SW 1271 (cell line): ENCODE measurements around the gene STK11.
A peak's percentile ranks its signal among the peaks of the same experiment; 100 is the strongest.

Experiments used
- DNase-seq, 2 experiments: peaks; one replicate each; lab custom pipeline; 2025; lab: John Stamatoyannopoulos, UW

Gene STK11, protein sequence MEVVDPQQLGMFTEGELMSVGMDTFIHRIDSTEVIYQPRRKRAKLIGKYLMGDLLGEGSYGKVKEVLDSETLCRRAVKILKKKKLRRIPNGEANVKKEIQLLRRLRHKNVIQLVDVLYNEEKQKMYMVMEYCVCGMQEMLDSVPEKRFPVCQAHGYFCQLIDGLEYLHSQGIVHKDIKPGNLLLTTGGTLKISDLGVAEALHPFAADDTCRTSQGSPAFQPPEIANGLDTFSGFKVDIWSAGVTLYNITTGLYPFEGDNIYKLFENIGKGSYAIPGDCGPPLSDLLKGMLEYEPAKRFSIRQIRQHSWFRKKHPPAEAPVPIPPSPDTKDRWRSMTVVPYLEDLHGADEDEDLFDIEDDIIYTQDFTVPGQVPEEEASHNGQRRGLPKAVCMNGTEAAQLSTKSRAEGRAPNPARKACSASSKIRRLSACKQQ

DNA sequence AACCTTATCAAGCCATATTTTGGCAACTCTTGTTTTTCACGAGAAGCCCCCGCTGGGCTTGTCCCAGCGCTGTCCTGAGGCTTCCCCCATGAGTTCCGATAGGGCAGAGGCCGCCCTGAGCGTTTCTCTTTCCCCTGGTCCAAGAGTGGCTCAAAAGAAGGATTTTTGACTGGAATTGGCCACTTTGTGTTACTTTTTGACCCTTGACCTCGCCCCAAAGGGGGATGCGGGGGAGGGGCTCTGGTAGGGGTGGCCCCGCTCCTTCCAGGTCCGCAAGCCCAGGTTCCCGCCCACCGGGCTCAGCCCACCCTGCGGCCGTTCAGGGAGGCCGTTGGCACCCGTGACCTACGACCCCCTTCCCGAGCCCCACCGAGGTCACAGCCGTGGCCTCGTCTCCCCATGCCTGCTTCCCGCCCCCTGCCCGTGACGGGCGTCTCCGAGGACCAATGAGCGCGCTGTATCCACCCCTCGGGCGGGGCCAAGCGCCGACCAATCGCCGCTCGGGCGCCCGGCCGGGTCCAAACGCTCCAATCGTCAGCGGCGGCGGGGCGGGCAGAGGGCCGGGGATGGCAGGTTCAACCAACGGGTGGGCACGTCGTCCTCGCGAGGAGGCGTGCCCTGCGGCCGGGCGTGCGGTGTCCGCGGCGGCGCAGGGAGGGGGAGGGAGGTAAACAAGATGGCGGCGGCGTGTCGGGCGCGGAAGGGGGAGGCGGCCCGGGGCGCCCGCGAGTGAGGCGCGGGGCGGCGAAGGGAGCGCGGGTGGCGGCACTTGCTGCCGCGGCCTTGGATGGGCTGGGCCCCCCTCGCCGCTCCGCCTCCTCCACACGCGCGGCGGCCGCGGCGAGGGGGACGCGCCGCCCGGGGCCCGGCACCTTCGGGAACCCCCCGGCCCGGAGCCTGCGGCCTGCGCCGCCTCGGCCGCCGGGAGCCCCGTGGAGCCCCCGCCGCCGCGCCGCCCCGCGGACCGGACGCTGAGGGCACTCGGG is at the start of gene STK11:
Gene STK11 (plus strand): TSS at position 665 of the 986 bp plus-strand sequence. CDS start 1,136 bp downstream, outside the sequence.
- peak; percentile 91 to 94 for DNase-seq

DNA sequence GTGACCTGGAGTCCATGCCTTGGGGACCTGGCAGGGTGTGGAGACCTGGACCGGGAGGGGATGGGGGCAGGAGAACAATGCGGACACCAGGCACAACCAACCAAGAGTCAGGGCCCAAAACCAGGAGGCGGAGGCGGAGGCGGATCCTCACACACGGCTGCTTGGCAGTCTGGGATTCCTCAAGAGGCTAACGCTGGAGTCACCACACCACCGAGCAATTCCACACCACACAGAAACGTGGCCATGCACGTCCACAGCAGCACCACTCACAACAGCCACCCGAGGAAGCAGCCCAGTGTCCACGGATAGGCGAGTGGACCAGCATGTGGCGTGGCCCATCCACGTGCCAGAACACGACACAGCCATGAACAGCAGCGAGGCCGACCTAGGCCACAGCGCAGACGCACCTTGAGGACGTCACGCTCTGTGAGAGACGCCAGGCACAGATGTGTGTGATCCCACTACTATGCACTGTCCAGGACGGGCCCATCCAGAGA is 49.2 kb upstream of the STK11 start:
- DNase-seq = no peak

DNA sequence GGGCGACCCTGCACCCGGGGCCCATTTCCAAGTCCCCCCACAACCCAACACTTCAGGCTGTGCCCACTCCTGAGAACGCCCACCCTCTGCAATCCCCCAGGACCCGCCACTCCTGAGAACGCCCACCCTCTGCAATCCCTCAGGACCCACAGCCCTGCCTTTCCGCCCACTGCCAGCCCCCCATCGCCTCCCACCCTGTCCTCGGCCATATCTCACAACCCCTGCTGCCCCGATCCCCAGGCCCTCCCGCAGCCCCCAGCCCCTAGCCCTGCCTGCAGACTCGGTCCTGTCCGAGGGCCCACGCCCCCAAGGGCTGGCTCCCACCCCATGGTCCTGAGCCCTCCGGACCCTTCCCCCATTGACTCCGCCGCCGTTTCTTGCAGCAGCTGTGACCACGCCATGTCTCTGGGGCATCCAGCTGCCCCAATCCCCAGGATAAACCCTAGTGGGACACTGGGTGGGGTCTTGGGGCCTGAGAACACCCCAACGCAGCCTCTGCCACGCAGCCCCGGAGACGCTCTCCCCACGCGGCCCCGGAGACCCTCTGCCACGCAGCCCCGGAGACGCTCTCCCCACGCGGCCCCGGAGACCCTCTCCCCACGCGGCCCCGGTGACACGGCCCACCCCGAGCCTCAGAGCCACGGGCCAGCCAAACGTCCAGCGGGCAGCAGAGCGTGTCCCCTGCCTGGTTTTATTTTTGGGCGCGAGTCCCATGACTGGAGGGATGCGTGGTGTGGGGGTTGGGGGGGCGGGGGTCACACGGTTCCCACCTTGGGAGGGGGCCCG is 48.6 kb upstream of the STK11 start:
- DNase-seq = no peak

DNA sequence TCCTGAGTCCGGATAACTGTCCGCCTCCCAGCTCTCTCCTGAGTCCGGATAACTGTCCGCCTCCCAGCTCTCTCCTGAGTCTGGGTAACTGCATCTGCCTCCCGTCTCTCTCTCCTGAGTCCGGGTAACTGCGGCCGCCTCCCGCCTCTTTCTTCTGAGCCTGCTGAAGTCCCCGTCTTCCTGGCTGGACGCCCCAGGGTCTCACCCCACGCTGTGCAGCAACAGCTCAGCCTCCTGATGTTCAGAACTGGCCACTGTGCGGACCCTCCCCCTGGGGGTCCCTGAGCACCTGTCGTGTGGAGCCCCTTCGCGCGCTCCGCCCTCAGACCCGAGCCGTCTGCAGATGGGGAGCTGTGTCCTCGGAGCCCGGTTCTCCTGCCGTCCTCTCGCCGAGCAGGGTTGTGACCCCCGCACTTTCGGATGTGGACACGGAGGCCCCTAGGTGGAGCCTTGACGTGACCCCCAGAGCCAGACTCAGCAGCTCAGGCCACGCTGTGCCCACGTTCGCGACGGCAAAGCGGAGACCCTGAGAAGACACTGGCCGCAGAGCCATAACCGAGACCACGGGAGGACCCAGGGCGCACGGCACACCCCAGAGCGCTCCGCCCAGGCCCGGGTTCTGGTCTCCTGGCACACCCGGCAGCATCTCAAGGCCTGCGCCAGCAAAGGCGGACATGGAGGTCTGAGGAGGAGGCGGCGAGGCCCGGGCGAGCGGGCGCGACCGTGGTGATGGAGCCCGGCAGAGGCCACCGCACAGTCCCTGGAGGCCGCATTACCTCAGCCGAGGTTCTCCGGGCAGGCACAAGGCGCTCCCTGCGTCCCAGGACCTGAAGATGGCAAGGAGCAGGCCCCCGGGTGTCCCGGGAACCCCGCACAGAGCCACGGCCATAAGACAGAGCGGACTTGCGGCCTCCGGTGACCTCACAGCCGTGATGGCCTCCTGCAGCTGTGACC is 47.4 kb upstream of the STK11 start:
- DNase-seq = no peak

DNA sequence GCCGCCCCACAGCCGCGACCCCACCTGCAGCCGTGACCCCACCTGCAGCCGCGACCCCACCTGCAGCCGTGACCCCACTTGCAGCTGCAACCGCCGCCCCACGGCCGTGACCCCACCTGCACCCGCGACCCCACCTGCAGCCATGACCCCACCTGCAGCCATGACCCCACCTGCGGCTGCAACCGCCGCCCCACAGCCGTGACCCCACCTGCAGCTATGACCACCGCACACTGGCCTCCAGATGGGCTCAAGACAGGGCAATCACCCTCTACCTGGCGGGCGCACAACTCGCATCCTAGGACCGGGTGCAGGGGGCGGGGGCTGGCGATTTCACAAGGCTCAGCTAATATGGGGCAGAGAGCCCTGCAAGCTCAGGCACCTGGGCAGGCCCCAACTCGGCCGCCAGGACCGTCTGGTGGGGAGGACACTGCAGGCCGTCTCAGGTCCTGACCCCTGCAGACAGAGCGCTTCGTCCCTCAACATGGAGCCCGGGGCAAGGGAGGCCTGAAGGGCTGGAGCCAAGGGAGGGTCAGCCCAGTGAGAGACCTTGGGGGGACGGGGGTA is 46.6 kb upstream of the STK11 start:
- DNase-seq = no peak

DNA sequence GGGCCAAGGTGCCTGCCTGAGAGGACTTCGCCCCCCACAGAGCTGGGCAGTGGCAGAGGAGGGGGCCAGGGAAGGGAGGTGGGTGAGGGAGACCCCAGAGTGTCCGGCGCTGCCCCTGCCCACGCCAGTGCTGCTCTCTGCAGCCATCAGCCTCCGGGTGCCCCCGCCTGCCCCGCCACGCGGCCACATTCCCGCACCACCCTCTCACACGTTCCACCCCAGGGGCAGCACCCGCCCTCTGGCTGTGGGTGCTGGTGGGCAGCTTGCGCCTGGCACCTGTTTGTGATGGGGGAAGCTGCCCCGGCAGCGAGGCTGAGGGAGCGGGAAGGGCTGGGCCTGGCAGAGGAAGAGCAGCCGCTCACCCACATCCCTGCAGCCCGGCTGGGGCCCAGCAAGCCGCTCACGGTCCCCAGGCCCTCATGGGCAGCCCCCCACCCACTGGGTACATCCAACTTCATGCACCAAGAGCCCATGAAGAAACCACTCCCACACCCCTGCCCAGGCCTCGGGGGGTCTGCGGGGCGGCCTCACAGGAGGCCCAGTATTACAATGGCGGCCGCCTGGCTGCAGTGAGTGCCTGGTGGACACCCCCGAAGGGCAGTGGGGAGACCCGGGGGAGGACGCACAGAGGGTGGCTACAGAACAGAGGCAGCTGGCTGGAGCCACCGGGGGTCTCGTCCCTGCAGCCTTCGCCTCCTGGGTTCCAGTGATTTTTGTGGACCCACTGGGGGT is 45.5 kb upstream of the STK11 start:
- no peak for DNase-seq

DNA sequence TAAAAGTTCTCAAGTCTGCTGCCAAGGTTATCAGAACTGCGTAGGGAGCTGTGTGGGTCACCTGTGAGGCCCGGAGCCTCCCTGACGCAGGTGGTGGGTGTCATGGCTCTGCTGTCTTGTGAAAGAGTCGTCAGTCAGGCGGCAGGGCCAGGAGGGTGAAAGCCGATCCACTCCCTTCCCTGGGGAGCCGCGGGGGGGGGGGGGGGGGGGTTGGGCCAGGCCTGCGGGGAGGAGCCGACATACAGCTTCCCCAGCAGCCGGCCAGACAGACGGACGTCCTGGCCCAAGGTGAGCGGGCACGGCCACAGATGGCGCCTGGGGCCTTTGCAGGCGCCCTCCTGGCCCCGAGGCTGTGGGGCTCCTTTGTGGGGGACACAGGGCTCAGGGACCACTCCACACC is 43.9 kb upstream of the STK11 start:
- no peak for DNase-seq

DNA sequence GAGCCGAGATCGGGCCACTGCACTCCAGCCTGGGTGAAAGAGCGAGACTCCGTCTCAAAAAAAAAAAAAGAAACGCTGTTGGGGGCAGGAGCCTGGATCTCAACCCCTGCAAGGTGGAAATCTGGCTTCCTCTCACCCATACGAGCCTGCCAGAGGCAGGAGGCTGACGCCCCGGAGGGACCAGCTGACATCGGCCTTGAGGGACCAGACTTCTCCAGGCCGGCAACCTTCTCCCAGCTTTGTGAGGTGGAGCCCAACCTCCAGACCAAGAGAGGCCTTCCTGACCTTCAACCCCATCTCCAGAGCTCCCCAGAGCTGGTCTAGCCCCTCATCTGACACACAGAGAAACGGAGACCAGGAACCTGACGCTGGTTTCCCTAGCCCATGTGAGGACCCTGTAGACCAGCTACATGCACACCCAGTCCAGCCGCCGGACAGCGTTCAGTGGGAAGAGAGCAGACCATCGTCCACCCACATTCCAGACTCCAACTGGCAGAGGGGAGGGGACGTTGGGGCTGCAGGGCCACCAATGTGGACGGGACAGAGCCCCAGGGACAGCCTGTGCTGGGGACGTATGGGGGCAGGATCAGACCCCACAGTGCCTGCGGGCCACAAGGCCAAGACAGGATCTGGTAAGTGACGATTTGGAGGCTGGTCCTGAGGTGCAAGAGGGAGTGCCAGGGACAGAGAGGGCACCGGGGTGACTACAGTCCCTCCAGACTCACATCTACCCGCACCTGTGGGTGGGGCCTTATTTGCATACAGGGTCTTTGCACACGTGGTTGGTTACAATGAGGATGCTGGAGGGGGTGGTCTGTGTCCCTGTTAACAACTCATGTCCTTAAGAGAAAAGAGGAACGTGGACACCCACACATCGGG is 42.9 kb upstream of the STK11 start:
- no peak for DNase-seq

DNA sequence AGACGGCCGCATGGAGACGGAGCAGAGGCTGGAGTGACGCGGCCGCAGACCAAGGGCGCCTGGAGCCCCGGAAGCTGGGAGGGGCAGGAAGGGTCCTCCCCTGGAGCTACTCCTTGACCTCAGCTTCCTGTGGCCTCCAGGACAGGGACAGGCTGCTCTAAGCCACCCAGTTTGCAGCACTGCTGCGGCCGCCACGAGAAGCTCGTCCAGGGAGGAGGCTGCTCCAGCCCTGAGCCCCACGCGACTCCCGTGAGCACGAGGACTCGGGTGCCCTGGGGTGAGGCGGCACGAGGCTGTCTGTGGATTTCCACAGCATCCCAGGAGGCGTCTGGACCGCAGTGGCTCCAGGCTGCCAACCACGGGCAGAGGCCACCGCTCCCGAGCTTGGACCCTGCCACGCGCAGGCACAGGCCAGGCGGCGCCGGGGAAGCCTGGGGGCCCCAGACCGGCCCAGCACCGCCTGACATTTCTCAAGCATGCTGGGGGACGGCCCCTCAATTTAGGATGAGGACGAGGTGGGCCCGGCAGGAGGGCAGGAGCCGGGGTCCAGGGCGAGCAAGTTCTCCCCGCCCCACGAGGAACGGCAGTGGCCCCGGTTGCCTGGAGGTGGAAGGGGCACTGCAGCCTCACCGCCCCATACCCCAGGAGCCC is 42.2 kb upstream of the STK11 start:
- no peak for DNase-seq

DNA sequence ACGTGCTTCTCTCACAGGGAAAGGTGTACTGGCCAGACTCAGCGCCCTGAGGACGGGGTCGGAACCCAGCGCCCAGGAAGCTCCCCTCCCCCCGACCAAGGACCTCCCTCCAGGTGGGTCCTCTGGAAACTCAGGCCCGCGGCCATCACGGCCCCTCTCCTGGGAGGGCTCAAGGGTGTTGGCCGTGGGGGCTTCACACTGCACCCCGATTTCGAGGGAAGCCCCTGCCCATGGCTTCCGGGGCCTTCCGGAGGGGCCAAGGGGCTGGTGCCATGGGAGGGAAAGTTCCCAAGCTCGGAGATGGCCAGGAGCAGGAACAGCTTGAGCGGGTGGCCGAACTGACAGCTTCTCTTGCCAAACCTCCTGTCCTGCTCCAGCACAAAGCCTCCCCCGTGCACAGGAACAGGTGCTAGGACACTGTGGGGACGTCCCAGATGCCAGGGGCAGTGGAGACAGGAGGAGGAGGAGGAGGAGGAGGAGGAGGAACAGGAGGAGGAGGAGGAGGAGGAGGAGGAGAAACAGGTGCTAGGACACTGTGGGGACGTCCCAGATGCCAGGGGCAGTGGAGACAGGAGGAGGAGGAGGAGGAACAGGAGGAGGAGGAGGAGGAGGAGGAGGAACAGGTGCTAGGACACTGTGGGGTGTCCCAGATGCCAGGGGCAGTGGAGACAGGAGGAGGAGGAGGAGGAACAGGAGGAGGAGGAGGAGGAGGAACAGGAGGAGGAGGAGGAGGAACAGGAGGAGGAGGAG is 41.5 kb upstream of the STK11 start:
- DNase-seq = no peak

DNA sequence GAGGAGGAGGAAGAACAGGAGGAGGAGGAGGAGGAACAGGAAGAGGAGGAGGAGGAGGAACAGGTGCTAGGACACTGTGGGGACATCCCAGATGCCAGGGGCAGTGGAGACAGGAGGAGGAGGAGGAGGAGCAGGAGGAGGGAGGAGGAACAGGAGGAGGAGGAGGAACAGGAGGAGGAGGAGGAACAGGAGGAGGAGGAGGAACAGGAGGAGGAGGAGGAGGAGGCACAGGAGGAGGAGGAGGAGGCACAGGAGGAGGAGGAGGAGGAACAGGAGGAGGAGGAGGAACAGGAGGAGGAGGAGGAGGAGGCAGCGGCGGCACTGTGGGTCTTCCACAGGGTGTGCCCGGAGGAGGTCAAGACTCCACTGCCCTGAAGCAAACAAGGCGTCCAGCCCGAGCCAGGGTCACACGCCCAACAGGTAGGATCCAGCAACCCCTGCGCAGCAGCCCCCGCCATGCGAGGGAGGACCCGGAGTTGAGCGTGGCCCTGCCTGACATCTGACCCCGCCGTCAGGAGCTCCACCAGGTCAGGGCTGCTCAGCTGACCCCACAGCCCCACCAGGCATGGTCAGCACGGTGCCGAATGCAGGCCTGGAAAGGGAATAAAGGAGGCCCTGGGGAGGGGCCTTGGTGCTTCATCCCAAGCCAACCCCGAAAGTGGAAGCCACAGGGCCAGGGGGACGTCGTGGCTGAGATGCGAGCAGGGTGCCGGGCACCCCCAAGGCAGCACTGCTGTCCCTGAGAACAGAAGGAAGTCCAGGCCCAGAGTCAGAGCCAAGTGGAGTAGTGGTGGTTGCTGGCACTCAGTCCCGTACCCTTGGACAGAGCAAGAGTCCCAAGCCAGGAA is 40.7 kb upstream of the STK11 start:
- no peak for DNase-seq

DNA sequence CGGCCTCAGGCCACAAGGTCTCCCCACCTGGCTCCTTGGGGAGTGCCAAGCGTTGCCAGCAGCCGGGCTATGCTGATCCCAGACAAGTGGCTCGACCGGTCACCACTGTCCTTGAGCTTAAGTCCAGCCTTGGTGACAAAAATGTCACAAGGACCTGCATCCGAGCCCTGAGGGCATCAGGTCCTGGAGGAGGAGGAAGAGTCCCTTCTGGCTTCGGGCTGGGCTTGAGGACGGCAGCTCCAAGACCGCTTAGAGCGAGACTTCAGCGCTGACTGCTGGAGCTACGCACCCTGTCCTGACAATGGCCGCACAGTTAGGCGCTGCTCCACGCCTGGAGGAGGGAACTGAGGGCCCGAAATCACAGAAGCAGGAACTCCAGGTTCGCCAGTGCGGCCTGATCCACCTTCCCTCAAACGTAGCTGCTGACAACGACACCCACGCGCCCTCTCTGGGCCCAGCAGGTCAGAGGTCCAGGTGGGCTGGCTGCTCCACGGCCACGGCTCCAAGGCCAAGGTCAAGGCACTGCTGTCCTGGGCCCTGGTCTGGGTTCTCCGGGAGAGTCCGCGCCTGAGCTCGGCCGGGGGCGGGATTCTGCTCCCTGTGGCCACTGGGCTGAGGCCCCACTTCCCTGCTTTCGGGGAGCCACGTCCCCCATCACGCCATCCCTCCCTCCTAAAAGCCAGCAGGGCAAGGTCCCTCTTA is 38.6 kb upstream of the STK11 start:
- no peak for DNase-seq

DNA sequence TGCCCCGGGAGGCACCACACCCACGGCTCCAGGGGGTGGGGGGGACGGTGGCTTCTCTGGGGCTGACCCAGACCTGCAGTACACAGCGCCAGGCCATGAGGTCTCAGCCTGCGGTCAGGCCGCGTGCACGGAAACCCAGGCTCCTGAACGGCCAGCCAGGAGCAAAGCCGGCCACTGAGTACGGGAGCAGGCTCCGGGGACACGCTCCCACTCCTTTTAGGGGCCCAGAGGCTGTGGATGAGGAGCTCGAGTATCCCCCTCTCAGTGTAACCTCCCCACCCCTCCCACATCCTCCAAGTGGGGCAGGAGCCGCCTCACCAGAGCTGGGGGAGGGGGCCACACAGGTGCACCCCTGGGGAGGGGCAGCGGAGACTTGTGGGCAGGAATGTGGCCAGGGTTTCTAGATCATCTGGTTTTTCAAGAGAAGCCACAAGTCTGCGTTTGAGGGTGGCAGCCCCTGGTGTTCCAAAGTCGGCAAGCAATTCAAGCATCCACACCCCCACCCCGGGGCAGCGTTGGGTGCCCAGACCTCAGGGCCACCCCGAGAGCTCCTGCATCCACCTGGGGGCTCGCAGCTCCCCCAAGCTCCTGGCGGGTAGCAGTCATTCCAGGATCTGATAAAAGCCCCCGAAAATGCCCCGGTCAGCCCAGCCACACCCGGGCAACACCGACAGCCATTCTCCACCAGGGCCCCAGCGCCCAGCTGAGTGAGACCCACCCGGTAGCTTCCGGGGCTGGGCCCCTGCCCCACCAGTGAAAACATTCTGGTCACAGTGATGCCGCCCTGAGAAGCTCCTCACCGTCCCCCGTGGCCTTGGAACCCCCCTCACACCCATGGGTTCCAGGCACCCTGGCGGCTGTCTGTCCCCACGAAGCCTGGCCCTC is 37.6 kb upstream of the STK11 start:
- DNase-seq = no peak

DNA sequence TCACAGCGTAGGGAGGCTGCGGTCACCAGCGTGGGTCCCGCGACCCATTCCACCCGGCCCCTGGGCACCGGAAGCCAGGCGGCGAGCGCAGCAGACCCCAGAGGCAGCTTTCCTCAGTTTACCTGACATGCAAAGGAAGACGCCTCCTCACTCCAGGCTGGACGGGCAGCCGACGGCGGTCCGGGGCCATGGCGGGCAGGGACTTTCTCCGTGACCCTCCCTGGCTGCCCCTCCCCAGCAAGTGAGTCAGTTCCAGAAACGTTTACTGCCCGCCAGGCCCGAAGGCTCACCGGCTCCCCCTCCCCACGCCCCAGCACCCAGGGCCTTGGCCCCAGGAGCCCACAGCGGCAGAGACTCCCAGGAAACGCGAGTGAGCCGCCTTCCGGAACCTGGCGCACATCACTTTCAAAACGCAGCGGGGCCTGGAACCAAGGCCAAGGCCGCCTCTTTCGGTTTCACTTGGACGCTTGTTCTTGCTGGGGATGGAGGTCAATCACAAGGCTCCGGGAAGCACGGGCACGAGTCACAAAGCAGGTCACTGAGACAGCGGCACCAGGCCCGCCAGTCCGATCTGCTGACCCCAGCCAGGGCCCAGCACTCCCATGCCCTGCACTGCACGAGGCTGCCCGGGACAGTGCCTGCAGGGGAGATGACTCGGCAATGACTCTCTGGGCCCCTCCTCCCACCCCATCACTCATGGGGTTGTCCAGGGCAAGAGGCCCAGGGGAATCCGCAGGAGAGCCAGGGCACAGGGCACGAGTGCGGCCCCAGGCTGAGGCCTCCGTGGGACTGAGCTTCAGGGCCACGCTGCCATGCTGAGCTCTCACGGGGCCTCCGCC is 36.8 kb upstream of the STK11 start:
- DNase-seq = peak in 1 of 2 experiments; percentile 45
